HUES64 (cell line): ENCODE measurements around the gene TLE3.

ENCODE experiments used
- H3K27ac ChIP-seq: 2 replicates; pipeline ENCODE4 v1.7.0; 2013; ENCODE audit warnings: low read depth, low read length, inconsistent platforms
- H3K27me3 ChIP-seq: 2 replicates; pipeline ENCODE4 v1.6.1; 2013; ENCODE audit warnings: mild to moderate bottlenecking, low read length; ENCODE audit not compliant: insufficient read depth
- H3K36me3 ChIP-seq: 2 replicates; pipeline ENCODE4 v1.6.1; 2013; ENCODE audit warnings: mild to moderate bottlenecking, low read length; ENCODE audit not compliant: insufficient read depth
- H3K4me1 ChIP-seq: 2 replicates; pipeline ENCODE4 v1.6.1; 2013; ENCODE audit warnings: mild to moderate bottlenecking, low read length, moderate library complexity; ENCODE audit not compliant: insufficient read depth
- H3K4me3 ChIP-seq: 2 replicates; pipeline ENCODE4 v1.5.1; 2013; ENCODE audit warnings: mild to moderate bottlenecking, low read length, moderate library complexity
- H3K9ac ChIP-seq: 2 replicates; pipeline ENCODE4 v1.6.1; 2013; ENCODE audit warnings: mild to moderate bottlenecking, low read depth, low read length
- H3K9me3 ChIP-seq: 2 replicates; pipeline ENCODE4 v1.6.1; 2013; ENCODE audit warnings: low read depth, low read length; ENCODE audit not compliant: insufficient read depth
- WGBS: fragments of 150-250, 120-280 bp; methylation state at CpG from one replicate; pipeline ENCODE4 v1.1.7; 2013; ENCODE audit warnings: missing lambda C conversion rate; 5-methylcytosine and 5-hydroxymethylcytosine counted together

The TLE3 gene

DNA sequence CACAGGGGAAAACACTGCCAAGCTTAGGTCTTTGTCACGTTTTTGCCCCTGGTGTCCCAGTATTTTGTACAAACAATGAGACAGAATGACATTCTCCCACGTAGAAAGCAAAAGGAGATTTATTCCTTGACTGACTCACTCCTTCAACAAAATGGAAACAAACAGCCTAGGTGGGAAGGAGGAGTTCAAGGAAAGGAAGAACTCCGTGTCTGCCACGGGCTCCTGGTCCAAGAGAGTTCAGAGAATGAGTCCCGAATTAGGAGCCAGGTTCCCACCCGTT is 8.1 kb downstream of the TLE3 start:
- Histone ChIP-seq H3K9ac (no peak overlapping the region), H3K36me3 (peaks cover 78% of the 10 kb centered on the region), H3K4me1 (peaks cover 71% of the 10 kb centered on the region), H3K27ac (no peak overlapping the region), H3K9me3 (no peaks in the 10 kb centered on the region), H3K4me3 (no peak overlapping the region), H3K27me3 (no peaks in the 10 kb centered on the region)
- WGBS, result 71% methylated on average over 6 of the region's 6 CpGs

DNA sequence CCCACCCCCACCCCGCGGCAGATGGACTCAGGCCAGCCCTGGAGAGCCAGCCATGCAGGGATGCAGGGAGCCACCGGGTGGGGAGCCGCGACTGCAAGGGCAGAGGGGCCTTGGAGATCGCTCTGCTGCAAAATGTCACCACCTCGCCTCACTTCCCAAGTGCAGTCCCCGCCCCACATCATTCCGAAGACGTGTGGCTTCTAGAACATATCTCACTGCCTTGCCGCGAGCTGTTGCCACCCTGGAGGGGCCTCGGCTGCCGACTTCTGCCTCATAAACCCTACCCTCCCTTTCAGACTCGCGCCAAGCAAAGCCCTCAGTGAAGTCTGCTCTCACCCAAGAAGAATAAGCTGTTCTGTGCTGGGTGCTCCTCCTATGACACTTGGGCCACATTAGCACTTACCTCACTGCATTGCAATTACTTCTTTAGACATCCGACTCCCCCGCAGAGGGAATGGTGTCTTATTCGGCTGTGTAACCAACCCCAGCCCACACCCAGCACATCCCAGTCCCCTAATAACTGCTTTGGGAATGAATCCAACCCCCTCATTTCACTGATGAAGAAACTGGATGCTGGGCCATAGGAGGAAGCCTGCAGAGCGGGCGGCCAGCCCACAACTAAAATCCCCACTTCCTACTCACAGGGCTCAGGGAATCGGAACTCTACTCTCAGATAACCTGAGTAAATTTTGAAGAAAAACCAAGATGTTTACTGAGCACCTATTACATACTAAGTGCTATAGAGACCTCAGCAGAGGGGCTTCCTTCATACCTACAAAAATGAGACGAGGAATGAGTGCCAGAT is 8.6 kb downstream of the TLE3 start:
- Histone ChIP-seq H3K4me1 (peaks cover 71% of the 10 kb centered on the region), H3K9me3 (no peaks in the 10 kb centered on the region), H3K9ac (no peak overlapping the region), H3K27me3 (no peaks in the 10 kb centered on the region), H3K4me3 (no peak overlapping the region), H3K27ac (no peak overlapping the region), H3K36me3 (peaks cover 78% of the 10 kb centered on the region)
- WGBS, result 30% methylated on average over 23 of the region's 23 CpGs

DNA sequence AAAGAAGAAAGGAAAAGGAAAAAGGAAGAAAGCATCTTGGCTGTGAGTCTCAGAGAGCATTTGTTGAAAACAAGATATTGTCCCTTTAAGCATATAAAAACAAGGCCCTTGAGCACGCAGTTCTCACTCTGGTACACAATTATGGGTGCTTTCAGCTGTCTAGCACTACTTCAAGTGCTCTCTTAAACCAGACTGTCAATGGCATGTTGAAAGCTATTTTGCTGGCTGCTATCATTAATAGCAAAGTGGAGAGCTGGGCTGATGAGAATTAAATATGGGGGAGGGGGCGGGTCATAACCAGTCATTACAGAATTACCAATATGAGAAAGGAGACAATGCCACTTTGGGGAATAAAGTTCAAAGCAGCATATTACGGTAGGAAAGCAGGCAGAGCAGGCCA is 9.3 kb downstream of the TLE3 start:
- peaks cover 72% of the 10 kb centered on the region for H3K4me1 ChIP-seq
- H3K27ac ChIP-seq, result no peak overlapping the region
- H3K27me3 ChIP-seq, result no peaks in the 10 kb centered on the region
- WGBS, result 64% methylated on average over 3 of the region's 3 CpGs
- H3K4me3 ChIP-seq, result no peak overlapping the region
- H3K9me3 ChIP-seq, result no peaks in the 10 kb centered on the region
- peaks cover 79% of the 10 kb centered on the region for H3K36me3 ChIP-seq
- H3K9ac ChIP-seq, result no peak overlapping the region

GRCh38 chr15:70087708-70088352 is 9.9 kb downstream of the TLE3 start:
- H3K27me3 ChIP-seq, result no peaks in the 10 kb centered on the region
- peaks cover 78% of the 10 kb centered on the region for H3K36me3 ChIP-seq
- H3K27ac ChIP-seq, result no peak overlapping the region
- WGBS, result 63% methylated on average over 12 of the region's 12 CpGs
- no peaks in the 10 kb centered on the region for H3K9me3 ChIP-seq
- no peak overlapping the region for H3K9ac ChIP-seq
- H3K4me3 ChIP-seq, result no peak overlapping the region
- peaks cover 70% of the 10 kb centered on the region for H3K4me1 ChIP-seq

DNA sequence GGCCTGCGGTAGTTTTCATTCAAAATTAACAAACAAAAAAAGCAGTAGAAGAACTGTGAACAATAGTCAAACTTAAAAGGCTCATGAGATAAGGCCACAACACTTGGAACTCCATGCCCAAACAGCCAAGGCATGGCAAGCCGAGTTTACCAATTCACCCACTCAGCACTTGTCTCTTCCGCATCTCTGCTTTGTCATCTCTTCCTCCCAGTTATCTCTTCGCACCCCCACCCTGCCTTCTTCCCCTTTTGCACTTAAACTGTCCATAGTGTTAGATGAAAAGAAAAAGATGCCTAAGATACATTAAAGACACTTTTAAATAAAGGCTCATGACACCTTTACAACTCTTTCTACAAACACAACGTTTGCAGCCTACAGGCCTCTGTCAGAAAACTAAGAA is 11.1 kb downstream of the TLE3 start:
- Histone ChIP-seq H3K9ac (no peak overlapping the region), H3K36me3 (peaks cover 72% of the 10 kb centered on the region), H3K27ac (no peak overlapping the region), H3K4me3 (no peak overlapping the region), H3K4me1 (peaks cover 70% of the 10 kb centered on the region), H3K9me3 (no peaks in the 10 kb centered on the region), H3K27me3 (no peaks in the 10 kb centered on the region)
- 92% methylated on average over 5 of the region's 5 CpGs for WGBS

DNA sequence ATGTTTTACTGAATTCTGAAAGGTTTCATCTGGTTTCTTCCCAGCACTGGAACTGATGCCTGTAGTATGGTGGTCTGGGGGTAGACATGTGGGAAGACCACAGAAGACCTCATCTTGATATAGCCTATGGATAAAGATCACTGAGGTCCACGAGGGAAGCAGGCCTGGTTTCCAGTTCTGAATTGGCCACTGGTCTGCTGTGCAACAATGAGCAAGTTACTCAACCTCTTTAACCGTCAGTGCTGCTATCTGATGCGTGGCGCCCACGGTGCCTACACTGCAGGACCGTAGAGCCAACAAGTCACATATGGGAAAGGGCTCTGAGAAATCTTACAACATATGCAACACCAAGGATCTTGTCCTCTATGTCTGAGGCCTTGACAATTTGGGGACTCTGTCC is 13.3 kb downstream of the TLE3 start:
- Histone ChIP-seq H3K9me3 (no peaks in the 10 kb centered on the region), H3K27me3 (no peaks in the 10 kb centered on the region), H3K36me3 (peaks cover 74% of the 10 kb centered on the region), H3K9ac (no peak overlapping the region), H3K4me1 (peaks cover 70% of the 10 kb centered on the region), H3K27ac (no peak overlapping the region; the same call in 1 of the 2 replicates), H3K4me3 (no peak overlapping the region)
- 94% methylated on average over 6 of the region's 6 CpGs for WGBS

GRCh38 chr15:70083946-70084345 is 13.8 kb downstream of the TLE3 start:
- H3K27ac ChIP-seq, result peak overlapping the region; percentile 6
- no peaks in the 10 kb centered on the region for H3K27me3 ChIP-seq
- H3K9ac ChIP-seq, result no peak overlapping the region
- H3K9me3 ChIP-seq, result no peaks in the 10 kb centered on the region
- 0 out of 2 replicates have a peak overlapping the region, but pooled peaks have one; percentile 2 for H3K4me3 ChIP-seq
- H3K36me3 ChIP-seq, result peaks cover 78% of the 10 kb centered on the region
- WGBS, result no CpG with 5 or more reads among the region's 1 CpG
- H3K4me1 ChIP-seq, result peaks cover 68% of the 10 kb centered on the region

DNA sequence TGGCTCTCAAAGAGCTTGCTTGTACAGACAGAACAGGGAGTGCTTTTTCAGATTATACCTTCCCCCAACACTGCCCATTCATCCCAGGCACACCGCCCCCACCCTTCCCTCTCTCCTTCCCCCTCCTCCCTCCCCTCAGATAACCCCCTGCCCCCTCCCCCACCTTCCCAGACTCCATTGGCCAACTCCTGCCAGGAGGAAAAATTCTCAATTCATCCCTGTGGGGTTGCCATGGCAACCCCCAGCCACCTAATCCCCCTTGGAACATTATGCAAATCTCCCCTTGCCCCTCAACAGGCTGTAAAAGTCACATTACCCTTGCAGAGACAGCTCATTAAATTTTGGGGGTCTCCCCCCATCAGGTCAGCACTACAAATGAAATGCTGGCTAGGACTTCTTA is 14.3 kb downstream of the TLE3 start:
- H3K36me3 ChIP-seq, result peaks cover 78% of the 10 kb centered on the region
- peak overlapping the region; percentile 64 for H3K27ac ChIP-seq
- H3K9me3 ChIP-seq, result no peaks in the 10 kb centered on the region
- H3K4me1 ChIP-seq, result peaks cover 64% of the 10 kb centered on the region
- WGBS, result 0% methylated on average over 1 of the region's 1 CpG
- 0 out of 2 replicates have a peak overlapping the region, but pooled peaks have one; percentile 46 for H3K9ac ChIP-seq
- peak overlapping the region; percentile 20; the same call in 1 of the 2 replicates for H3K4me3 ChIP-seq
- H3K27me3 ChIP-seq, result no peaks in the 10 kb centered on the region

DNA sequence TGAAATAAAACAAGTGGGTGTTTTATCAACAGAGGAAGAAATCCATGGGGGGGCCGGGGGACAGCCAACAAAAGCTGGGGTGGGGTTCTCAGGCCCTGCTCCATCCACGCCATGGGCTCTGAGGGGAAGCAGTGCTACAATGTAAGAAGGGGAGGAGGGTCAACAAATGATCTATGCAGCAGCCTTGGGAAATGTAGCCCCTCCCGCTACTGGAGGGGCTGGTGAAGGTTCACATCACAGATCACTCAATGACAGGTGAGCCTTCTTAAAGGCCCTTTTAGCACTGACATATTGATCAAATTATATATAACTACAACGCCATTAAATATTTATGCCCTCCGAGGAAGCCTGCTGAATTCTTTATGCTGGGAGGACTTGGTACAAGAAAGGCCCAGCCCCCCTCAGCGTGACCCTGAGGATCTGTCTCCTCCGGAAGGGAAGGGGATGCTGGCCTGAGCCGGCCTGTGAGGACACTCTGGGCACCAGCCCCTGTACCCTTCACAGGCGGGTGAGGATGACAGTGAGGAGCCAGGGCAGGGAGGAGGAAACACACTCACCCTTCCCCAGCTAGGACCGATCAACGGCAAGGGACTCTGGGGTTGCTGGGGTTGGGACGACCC is 15.3 kb downstream of the TLE3 start:
- Histone ChIP-seq H3K9me3 (no peaks in the 10 kb centered on the region), H3K9ac (no peak overlapping the region), H3K36me3 (peaks cover 70% of the 10 kb centered on the region), H3K27me3 (no peaks in the 10 kb centered on the region), H3K4me1 (peaks cover 55% of the 10 kb centered on the region), H3K4me3 (no peak overlapping the region), H3K27ac (peak overlapping the region; percentile 59; the same call in 1 of the 2 replicates)
- whole genome bisulfite sequencing, result 62% methylated on average over 9 of the region's 12 CpGs

GRCh38 chr15:70081612-70082011 is 16.1 kb downstream of the TLE3 start:
- 53% methylated on average over 6 of the region's 6 CpGs for WGBS
- no peak overlapping the region for H3K9ac ChIP-seq
- no peak overlapping the region for H3K4me3 ChIP-seq
- H3K27ac ChIP-seq, result peak overlapping the region; percentile 59; the same call in 1 of the 2 replicates
- H3K9me3 ChIP-seq, result no peaks in the 10 kb centered on the region
- H3K4me1 ChIP-seq, result peaks cover 55% of the 10 kb centered on the region
- peaks cover 64% of the 10 kb centered on the region for H3K36me3 ChIP-seq
- H3K27me3 ChIP-seq, result no peaks in the 10 kb centered on the region

- WGBS, result 94% methylated on average over 6 of the region's 6 CpGs
- H3K4me1 ChIP-seq, result peaks cover 55% of the 10 kb centered on the region
- H3K36me3 ChIP-seq, result peaks cover 64% of the 10 kb centered on the region
- H3K27me3 ChIP-seq, result no peaks in the 10 kb centered on the region
- H3K4me3 ChIP-seq, result no peak overlapping the region
- H3K9ac ChIP-seq, result no peak overlapping the region
- H3K9me3 ChIP-seq, result no peaks in the 10 kb centered on the region
- H3K27ac ChIP-seq, result no peak overlapping the region
Measured at GRCh38 chr15:70080347-70080746, 17.4 kb downstream of the TLE3 start.
